ENCODE measurements around the gene LRRC61. TPM values are rescaled to one million over a fixed set of nuclear protein-coding genes. Genes with fewer than 3 reads are reported as not detected.
"Not testable (repeated sequence)": the region's sequence is repeated elsewhere in the genome, so short reads cannot be mapped to it uniquely, and the experiment has no call there.

LRRC61 gene
- total RNA-seq, 1 donor from 2014 or later: 20.9 TPM

DNA sequence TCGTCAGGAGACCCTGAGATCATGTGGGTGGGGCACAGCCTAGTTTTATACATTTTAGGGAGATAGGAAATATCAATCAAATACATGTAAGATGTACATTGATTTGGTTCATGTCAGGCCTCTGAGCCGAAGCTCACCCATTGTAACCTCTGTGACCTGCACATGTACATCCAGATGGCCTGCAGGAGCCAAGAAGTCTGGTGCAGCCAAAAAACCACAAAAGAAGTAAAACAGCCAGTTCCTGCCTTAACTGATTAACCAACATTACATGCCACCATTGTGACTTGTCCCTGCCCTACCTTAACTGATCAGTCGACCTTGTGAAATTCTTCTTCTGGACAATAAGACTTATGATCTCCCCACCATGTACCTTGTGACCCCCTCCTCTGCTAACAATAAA lies 16.0 kb upstream of the LRRC61 start:
- intact Hi-C loops (cut with micrococcal nuclease): no loop called here

DNA sequence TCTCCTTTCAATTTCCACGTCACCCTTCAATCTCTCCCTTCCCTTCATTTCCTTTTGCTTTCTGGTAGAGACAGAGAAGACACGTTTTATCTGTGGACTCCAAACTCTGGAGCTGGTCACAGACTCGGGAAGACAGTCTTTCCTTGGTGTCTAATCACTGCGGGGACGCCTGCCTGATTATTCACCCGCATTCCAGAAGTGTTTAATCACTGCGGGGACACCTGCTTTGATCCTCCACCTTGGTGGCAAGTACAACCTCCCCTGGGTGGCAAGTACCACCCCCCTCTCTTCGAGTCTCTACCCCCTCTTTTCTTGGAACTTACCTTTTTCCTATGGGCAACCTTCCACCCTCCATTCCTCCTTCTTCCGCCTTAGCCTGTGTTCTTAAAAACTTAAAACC lies 15.3 kb upstream of the LRRC61 start:
- intact Hi-C loops (cut with micrococcal nuclease): no loop called here

DNA sequence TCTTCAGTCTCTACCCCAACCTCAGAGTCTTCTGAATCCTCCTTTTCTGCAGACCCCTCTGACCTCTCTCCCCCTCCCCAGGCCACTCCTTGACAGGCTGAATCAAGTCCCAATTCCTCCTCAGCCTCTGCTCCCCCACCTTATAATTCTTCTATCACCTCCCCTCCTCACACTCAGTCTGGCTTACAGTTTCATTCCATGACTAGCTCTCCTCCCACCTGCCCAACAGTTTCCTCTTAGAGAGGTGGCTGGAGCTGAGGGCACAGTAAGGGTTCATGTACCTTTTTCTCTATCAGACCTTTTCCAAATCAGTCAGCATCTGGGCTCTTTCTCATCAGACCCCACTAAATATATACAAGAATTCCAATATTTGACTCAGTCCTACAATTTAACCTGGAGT lies 14.6 kb upstream of the LRRC61 start:
- intact Hi-C loops (cut with micrococcal nuclease): no loop called here

DNA sequence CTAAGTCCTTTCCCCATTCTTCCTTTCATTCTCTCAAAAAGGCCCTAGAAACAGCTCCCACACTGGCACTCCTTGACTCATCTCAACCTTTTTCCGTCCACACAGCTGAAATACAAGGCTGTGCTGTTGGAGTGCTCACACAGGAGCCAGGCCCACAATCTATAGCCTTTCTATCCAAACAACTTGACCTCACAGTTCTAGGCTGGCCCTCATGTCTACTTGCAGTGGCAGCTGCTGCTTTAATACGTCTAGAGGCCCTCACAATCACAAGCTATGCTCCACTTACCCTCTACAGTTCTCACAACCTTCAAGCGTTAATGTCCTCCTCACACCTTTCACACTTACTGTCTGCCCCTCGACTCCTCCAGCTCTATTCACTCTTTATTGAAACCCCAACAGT lies 12.0 kb upstream of the LRRC61 start:
- intact Hi-C loops (cut with micrococcal nuclease): no loop called here

DNA sequence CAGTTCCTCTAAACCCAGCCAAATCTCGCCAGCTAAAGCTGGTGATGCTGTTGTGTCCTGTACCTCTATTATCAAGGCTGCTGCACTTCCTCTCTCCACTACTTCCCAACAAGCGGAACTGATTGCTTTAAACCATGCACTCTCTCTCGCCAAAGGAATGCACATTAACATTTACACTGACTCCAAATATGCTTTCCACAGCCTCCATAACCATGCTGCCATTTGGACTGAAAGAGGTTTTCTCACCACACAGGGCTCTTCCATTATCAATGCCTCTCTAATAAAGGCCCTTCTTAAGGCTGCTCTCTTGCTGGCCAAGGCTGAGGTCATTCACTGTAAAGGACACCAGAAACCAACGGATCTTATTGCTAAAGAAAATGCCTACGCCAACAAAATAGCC lies 11.4 kb upstream of the LRRC61 start:
- intact Hi-C loops (cut with micrococcal nuclease): no loop called here

DNA sequence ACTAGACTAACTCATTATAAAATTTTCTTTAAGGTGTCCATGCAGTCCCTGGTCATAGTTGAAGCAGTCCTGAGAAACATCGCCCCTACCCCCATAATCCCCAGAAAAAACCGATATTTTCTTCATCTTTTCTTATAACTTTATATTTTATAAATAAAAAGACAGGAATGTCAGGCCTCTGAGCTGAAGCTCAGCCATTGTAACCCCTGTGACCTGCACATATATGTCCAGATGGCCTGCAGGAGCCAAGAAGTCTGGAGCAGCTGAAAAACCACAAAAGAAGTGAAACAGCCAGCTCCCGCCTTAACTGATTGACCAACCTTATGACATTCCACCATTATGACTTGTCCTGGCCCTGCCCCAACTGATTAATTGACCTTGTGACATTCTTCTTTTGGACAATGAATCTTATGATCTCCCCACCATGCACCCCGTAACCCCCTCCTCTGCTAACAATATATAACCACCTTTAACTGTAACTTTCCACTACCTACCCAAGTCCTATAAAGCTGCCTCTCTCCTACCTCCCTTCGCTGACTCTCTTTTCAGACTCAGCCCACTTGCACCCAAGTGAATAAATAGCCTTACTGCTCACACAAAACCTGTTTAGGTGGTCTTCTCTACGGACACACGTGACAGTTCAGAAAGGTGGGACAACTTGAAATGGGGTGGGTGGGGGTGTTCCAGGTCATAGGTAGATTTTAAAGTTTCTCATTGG lies 10.3 kb upstream of the LRRC61 start:
- intact Hi-C loops (cut with micrococcal nuclease): not testable (repeated sequence)

DNA sequence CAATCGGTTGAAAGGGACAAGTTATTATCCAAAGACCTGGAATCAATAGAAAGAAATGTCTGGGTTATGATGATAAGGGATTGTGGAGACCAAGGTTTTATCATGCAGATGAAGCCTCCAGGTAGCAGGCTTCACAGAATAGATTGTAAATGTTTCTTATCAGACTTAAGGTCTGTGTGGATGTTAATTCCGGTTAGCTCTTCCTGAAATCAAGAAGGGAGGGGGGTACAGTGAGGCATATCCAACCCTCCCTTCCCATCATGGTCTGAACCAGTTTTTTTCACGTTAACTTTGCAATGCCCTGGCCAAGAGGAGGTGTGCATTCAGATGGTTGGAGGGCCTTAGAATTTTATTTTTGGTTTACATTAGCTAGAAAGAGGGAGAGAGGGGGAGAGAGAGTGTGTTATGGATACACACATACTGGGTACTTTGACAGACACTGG lies 9.8 kb upstream of the LRRC61 start:
- intact Hi-C loops (cut with micrococcal nuclease): no loop called here

DNA sequence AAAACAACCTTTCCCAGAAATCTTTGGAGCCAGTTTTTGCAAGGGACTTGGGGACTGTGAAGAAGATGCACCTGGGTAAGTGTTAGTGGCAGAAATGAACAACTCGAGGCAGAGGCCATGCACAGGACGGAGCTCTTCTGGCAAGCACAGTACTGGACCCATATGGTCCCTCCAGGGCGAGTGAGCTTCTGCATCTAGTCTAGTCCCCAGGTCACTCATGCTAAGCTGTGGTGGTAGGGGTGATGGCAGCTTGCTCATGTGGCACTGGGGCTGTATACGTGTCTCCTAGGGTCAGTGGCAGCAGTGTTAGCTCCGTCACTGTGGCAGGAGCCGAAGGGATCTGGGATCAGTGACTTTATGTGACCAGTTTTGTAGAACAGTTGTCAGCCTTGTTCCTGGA lies 9.3 kb upstream of the LRRC61 start:
- intact Hi-C loops (cut with micrococcal nuclease): no loop called here

DNA sequence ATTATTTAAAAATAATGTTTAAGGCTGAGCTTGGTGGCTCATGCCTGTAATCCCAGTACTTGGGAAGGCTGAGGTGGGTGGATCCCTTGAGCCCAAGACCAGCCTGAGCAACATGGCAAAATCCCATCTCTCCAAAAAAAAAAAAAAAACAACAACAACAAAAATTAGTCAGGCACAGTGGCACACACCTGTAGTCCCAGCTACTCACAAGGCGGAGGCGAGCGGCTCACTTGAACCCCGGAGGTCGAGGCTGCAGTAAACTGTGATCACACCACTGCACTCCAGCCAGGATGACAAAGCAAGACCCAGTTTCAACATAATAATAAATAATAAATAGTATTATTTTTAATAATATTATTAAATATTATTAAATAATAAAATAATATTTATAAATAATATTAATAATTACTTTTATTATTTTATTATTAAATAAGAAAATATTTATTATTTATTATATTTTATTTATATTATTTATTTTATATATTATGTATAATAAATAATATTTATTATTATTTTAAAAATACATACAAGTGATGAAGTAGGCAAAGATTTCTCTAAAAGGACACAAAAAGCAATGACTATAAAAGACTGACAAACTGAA lies 8.4 kb upstream of the LRRC61 start:
- intact Hi-C loops (cut with micrococcal nuclease): no loop called here

DNA sequence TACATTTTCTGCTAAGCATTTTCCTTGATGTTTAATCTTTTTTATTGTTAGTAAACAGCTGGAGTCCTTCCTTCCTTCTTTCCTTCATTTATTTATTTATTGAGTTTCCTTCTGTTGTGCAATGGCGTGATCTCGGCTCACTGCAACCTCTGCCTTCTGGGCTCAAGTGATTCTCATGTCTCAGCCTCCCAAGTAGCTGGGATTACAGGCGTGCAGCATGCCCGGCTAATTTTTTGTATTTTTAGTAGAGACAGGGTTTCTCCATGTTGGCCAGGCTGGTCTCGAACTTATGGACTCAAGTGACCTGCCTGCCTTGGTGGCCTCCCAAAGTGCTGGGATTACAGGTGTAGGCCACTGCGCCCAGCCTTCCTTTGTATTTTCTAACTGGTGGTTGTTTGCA lies 6.2 kb upstream of the LRRC61 start:
- intact Hi-C loops (cut with micrococcal nuclease): not testable (repeated sequence)

DNA sequence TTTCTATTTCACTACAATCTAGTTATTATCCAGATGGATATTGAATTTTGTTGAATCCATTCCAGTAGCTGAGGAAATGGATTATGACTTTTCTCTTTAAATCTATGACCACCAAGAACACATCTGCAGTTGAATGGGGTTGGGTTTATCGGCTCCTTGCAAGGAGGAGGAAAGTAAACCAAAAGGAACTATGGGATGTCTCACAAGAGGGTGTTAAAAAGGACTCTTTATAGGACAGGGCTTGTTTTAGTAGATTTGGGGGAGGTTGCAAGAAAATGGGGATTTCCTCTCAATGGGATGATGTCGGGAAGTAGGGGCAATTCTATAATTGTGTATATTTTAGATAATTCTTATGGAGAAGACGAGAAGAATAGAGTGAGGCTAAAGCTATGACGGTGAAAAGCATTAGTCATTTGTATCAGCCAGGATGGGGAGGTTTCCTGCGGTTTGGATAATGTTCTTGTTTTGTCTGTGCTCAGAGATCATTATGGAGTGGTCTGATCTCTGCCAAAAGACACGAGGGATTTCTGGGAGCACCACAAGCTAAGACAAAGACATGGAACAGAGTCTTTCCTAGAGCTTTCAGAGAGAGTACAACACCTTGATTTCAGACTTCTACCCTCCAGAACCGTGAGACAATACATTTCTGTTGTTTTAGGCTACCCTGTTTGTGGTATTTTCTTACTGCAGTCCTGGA lies 5.3 kb upstream of the LRRC61 start:
- intact Hi-C loops (cut with micrococcal nuclease): no loop called here

DNA sequence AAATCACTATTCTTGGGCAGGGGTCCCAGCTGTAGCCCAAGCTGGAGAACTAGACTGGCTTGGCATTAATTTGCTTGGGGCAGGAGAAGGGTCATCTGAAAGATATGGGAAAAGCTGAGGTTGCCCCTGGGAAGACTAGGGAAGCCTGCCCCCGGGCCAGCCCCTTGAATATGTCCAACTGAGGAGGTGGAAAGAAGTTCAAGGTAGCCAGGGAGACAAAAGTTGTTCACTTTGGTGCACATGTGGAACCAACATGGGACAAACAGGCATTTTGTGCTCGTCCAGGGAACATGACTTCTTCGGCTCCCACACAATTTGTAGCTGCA lies 1.4 kb upstream of the LRRC61 start:
- intact Hi-C loops (cut with micrococcal nuclease): loop anchor here (2.0 to 5.0 kb wide), 3 partner anchors 47 to 449 kb away; partner anchors contain the start of genes ATP6V0E2 and REPIN1

DNA sequence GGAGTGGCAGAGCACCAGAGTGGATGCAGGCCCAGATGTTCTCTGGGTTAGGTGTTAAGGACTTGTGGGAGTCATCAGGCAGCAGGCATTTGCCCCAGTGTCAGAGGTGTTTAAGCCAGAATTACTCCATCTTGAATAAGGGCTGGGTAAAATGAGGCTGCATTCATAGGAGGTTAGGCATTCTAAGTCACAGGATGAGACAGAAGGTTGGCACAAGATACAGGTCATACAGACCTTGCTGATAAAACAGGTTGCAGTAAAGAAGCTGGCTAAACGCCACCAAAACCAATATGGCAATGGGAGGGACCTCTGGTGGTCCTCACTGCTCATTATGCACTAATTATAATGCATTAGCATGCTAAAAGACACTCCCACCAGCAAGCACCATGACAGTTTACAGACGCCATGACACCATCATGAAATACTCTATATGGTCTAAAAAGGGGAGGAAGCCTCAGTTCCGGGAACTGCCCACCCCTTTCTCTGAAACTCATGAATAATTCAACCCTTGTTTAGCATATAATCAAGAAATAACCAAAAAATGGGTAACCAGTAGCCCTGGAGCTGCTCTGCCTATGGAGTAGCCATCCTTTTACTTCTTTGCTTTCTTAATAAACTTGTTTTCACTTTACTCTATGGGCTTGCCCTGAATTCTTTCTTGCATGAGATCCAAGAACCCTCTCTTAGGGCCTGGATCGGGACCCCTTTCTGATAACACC lies 882 bp upstream of the LRRC61 start:
- intact Hi-C loops (cut with micrococcal nuclease): loop anchor here (2.0 to 5.0 kb wide), 3 partner anchors 47 to 450 kb away; partner anchors contain the start of genes ATP6V0E2 and REPIN1

DNA sequence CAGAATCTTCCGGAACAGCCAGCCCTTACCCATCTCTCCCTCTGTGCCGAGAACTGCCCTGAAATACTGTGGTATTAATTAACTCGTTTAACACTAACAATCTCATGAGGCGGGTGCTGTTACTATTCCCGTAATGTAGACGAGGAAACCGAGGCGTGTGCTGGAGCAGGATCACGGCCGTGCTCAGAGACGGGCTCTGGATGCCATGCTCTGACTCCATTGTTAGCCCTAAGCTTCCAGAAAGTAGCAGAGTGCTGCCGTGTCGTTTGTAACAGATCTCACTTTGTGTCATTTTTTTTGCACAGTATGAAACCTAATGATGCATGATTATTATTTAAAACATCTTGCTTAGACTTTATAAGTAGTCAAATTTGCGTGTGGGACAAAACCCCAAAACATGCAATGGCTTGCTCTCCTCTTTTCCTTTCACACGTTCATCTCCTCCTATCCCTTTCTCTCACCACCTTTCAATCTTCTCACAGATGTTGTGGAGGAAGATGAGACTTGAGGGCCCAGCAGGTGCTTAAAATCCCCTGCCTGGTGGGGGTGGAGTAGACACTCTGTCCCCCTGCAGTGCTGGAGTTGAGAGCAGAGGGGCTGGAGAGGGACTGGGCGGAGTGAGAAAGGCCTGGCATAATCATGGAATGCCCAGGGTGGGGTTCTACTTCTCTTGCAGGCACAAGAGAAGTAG lies 672 bp downstream of the LRRC61 start:
- intact Hi-C loops (cut with micrococcal nuclease): loop anchor here (1.0 to 5.0 kb wide), 4 partner anchors 45 to 452 kb away; partner anchors contain the start of genes ATP6V0E2, REPIN1 and ZNF775

DNA sequence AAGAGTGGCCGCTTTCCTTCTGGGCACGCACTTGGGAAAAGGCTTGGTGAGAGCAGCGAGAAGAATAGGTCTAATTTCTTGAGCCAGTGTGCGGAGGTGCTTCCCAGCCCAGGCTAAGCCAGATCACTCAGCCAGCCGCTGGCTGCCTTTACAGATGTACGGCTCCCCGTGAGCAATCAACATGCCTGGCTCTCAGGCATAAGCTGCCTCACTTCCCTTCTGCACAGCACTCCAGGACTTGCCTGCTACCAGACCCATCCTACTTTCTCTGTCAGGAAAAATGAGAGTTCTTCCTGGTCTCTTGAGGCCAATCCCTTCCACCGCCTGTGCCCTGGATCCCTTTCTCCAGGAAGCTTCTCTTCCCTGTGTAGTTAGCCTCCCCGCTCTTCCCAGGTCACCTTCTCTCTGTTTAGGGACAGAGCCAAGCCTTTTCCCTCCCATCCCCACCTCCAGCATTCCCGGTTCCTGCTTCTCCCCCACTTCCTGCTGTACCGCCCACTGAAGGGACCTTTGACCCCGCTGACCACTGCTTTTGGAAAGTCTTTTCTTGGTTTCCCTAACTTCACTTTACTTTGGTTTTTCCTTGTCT lies 1.3 kb downstream of the LRRC61 start:
- intact Hi-C loops (cut with micrococcal nuclease): loop anchor here (5.0 kb wide), 1 partner anchor 452 kb away; the partner anchor contains the start of gene ATP6V0E2

DNA sequence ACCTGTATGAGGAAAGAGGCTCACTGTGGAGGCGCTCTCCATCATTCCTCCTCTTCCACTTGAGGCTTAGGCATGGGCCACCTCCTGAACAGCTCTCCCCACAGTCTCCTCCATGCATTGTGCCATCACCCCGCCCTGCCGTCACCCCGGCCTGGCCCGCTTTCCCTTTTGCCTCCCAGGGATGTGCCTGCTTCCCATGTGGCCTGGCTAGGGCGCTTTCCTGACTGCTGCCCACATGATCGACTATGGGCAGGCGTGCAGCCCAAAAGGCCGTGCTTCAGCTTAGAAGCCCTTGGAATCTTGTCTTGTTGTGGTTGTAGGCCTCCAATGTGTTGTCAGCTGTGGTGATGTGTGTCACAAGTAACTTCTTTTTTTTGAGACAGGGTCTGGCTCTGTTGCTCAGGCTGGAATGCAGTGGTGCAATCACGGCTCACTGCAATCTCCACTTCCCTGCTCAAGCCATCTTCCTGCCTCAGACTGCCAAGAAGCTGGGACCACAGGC lies 2.0 kb downstream of the LRRC61 start:
- intact Hi-C loops (cut with micrococcal nuclease): no loop called here

DNA sequence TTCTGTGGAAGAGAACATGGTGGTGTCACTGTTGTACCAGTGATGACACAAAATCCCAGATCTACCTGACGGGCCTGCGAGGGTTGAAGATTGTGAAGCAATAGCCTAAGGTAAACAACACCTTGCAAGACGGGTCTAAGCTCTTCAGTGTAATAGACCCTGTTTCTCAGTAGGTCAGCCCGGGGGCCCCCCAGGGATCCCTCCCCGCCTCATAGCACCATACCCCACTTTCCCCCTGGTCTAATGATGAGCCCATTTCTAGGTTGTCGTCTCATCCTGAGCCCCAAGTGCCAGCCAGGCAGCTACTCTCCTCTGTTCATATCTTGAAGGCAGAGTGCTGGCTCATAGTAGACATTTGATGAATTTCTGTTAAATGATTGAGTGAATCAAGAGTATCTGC lies 2.7 kb downstream of the LRRC61 start:
- intact Hi-C loops (cut with micrococcal nuclease): no loop called here

DNA sequence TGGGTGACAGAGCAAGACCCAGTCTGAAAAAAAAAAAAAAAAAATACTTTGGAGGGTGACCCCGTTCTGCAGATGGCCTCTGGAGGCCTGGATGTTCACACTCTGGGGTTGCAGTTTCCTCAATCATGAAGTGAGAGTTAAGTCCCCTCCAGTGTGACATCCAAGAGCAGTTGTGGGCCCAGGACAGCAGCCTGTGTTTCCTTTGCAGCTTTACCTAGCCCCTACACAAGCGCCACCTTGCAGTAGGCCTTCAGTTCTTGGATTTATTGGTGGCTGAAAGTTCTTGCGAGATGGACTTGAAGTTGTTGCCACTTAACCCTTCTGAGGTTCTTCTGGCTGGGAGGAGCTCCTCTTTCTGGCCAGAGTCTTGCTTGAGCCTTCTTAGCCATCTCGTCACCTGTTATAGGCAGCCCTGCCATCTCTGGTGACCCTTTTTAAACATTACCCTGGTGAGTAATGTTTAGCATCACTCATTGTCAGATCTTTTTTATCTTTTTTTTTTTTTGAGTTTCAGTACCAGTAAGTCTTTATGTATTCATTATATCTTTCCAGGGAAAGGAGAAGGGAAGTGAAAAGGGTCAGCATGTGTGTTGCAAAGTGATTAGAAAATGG lies 3.6 kb downstream of the LRRC61 start:
- intact Hi-C loops (cut with micrococcal nuclease): no loop called here

DNA sequence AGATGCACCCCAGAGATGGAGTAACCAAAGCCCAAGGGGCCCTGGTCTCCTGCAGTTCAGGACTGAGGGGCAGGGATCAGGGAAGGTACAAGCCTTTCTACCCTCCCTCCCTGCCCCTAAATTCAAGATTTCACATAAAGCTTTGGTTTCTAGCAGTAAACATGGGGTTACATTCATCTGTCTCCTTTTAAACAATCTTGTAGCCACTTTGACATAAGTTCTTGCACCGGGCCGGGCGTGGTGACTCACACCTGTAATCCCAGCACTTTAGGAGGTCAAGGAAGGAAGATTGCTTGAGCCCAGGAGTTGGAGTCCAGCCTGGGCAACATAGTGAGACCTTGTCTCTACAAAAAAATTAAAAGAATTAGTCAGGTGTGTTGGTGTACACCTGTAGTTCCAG lies 4.2 kb downstream of the LRRC61 start:
- intact Hi-C loops (cut with micrococcal nuclease): no loop called here
